ENCODE results near the gene MARS2.
"Not testable (repeated sequence)": the region's sequence is repeated elsewhere in the genome, so short reads cannot be mapped to it uniquely, and the experiment has no call there.

DNA sequence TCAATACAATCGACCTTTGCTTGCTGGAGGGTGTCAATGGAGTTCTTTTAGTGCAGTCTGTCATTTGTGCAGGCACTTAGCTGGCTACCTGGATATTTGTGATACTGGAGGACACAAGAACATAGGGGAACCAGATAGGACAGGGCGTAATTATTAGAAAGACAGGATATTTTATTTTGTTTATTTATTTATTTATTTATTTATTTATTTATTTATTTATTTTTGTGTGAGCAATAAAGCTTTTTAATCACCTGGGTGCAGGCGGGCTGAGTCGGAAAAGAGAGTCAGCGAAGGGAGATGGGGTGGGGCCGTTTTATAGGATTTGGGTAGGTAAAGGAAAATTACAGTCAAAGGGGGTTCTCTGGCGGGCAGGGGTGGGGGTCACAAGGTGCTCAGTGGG is 4.0 kb downstream of the MARS2 start:
- TF ChIP-seq, protein P1, sequence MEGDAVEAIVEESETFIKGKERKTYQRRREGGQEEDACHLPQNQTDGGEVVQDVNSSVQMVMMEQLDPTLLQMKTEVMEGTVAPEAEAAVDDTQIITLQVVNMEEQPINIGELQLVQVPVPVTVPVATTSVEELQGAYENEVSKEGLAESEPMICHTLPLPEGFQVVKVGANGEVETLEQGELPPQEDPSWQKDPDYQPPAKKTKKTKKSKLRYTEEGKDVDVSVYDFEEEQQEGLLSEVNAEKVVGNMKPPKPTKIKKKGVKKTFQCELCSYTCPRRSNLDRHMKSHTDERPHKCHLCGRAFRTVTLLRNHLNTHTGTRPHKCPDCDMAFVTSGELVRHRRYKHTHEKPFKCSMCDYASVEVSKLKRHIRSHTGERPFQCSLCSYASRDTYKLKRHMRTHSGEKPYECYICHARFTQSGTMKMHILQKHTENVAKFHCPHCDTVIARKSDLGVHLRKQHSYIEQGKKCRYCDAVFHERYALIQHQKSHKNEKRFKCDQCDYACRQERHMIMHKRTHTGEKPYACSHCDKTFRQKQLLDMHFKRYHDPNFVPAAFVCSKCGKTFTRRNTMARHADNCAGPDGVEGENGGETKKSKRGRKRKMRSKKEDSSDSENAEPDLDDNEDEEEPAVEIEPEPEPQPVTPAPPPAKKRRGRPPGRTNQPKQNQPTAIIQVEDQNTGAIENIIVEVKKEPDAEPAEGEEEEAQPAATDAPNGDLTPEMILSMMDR (IDR thresholded peaks at IDR 0.05), result not testable (repeated sequence)
- TF ChIP-seq POLR2A (IDR thresholded peaks at IDR 0.05); POLR2AphosphoS5 (IDR thresholded peaks at IDR 0.05; ENCODE audit: insufficient read depth in 1 of 2, low read depth in 1 of 2): not testable (repeated sequence)
